ENCODE data around the gene TOR1A.

The TOR1A gene

DNA sequence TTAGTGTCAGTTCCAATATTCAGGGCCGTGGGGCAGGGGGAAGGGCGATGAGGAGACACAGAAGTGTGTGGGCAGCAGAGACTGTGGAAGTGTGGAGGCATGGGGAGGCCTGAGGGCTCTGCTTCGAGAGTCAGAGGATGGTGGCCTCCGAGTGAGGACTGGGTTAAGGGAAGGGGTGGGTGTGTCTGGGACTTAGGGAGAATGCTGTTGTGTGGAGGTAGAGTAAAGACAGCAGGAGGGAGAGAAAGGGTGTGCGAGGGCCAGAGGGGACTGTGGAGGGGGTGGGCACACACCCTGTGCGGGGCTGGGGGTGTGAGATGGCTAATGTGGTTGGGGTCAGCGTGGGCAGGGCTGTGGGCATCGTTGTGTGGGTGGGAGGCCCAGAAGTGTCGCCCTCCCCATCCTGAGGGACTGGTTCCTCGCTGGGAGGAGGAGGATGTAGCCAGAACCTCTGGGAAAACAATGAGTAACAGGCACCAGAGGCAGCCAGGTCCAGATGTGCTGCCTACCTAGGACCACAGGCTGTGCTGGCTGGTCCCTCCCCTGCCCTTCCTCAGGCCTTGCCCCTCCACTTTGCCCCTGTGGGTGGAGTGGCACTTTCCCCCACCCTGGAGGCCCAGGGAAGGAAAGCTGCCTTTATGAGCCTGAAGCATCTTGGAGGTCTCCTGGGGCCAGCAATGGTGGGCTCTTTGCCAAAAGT, 15.5 kb upstream of the TOR1A start:
- H3K27me3 ChIP-seq (ENCODE audit: control insufficient read depth, low read length): no peaks in the 10 kb centered on the region
- peaks cover 29% of the 10 kb centered on the region for H3K79me2 ChIP-seq (ENCODE audit: control insufficient read depth, low read length)
- no peaks in the 10 kb centered on the region for H4K20me1 ChIP-seq (ENCODE audit: control insufficient read depth, insufficient read depth, low read depth, low read length)

DNA sequence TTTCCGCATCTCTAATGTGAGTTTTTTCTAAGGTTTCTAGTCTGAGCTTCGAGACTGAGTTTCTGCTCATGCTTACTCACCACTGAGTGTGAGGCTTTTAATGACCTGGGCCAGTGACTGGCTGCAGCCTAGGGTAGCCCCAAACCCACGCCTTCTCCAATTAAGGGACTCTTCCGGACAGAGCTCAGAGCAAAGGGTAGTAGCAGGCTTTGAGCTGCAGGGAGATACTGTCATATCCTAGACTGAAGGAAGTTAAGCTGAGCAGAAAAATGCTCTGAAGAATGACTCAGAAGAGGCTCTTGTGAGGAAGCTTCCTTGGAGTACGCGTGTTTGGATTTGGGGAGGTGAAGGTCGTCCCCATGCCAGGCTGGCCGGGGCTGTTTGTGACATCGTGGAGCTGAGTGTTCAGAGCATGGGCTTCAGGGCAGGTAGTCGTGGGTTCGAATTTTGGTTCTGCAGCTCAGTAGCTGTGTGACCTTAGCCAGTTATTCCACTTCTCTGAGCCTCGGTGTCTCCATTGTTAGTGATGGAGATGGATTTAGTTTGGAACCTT, 14.8 kb upstream of the TOR1A start:
- TF ChIP-seq CTCF (IDR thresholded peaks at IDR 0.05; ENCODE audit: low read depth, low read length, poor library complexity, severe bottlenecking) (no peak), EZH2phosphoT487 (IDR thresholded peaks at IDR 0.05; ENCODE audit: borderline replicate concordance, low read length) (no peak)
- Histone ChIP-seq H3F3A (ENCODE audit: control insufficient read depth, insufficient read depth) (peaks cover 3% of the 10 kb centered on the region; the same call in 1 of the 2 replicates), H3K4me2 (ENCODE audit: low read length) (no peak overlapping the region), H3K36me3 (ENCODE audit: control insufficient read depth, low read length) (peaks cover 7% of the 10 kb centered on the region; the same call in 1 of the 2 replicates), H3K27ac (ENCODE audit: low read depth, low read length) (no peak overlapping the region), H3K79me2 (ENCODE audit: control insufficient read depth, low read length) (peaks cover 36% of the 10 kb centered on the region), H3K4me3 (ENCODE audit: low read length) (no peak overlapping the region), H4K20me1 (ENCODE audit: control insufficient read depth, insufficient read depth, low read depth, low read length) (no peaks in the 10 kb centered on the region), H3K4me1 (ENCODE audit: control insufficient read depth, low read length) (peaks cover 34% of the 10 kb centered on the region), H3K9me2 (replicated peaks; ENCODE audit: control insufficient read depth, low read length) (no peaks in the 10 kb centered on the region), H3K9me3 (ENCODE audit: control insufficient read depth, insufficient read depth, low read length) (no peaks in the 10 kb centered on the region), H3K27me3 (ENCODE audit: control insufficient read depth, low read length) (no peaks in the 10 kb centered on the region)

More for the DNA sequence above, 15.5 kb upstream of the TOR1A start:
- Histone ChIP-seq H3K27ac (ENCODE audit: low read depth, low read length) (no peak overlapping the region), H3K9me2 (replicated peaks; ENCODE audit: control insufficient read depth, low read length) (no peaks in the 10 kb centered on the region), H3K9me3 (ENCODE audit: control insufficient read depth, insufficient read depth, low read length) (no peaks in the 10 kb centered on the region), H3K36me3 (ENCODE audit: control insufficient read depth, low read length) (peaks cover 7% of the 10 kb centered on the region; the same call in 1 of the 2 replicates), H3K4me2 (ENCODE audit: low read length) (peak overlapping the region; percentile 28), H3K4me3 (ENCODE audit: low read length) (no peak overlapping the region), H3F3A (ENCODE audit: control insufficient read depth, insufficient read depth) (peaks cover 3% of the 10 kb centered on the region; the same call in 1 of the 2 replicates), H3K4me1 (ENCODE audit: control insufficient read depth, low read length) (peaks cover 29% of the 10 kb centered on the region)
- no peak for TF ChIP-seq CTCF (IDR thresholded peaks at IDR 0.05; ENCODE audit: low read depth, low read length, poor library complexity, severe bottlenecking)

DNA sequence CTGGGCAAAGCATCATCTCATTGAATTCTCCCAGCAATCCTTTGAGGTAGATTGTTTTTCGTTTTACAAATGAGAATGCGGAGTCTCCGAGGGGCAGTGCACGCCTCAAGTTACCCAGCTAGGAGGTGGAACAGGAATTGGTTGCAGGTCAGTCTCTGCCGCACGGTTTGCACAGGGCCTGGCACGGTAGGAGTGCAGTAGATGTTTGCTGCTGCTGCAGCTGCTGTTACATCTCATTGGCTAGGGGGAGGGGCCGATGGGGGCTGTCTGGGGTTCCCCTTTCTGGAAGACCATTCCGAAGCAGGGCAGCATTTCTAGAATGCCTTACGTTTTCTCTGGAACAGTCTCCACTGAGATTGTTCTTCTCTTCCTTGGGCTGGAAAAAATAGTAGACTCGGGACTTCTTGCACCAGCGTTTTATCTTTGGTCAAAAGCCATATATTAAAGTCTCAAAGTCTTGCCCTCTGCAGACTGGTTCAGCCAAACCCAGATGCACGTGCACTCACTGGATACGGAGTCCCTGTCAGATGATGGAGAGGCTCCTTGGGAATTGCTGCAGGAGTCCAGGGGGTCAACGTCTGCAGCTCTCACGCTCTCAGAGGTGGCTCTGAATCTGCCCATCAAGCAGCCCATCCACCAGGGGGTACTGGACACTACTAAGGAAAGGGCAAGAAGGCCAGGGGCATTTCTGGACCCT, 12.5 kb upstream of the TOR1A start:
- peaks cover 3% of the 10 kb centered on the region; the same call in 1 of the 2 replicates for H3F3A ChIP-seq (ENCODE audit: control insufficient read depth, insufficient read depth)
- H3K4me2 ChIP-seq (ENCODE audit: low read length): peak overlapping the region; percentile 91
- no peak overlapping the region for H3K27ac ChIP-seq (ENCODE audit: low read depth, low read length)
- H3K4me3 ChIP-seq (ENCODE audit: low read length): peak overlapping the region; percentile 88
- TF ChIP-seq EZH2phosphoT487 (IDR thresholded peaks at IDR 0.05; ENCODE audit: borderline replicate concordance, low read length): no peak
- no peak for TF ChIP-seq CTCF (IDR thresholded peaks at IDR 0.05; ENCODE audit: low read depth, low read length, poor library complexity, severe bottlenecking)
- H3K4me1 ChIP-seq (ENCODE audit: control insufficient read depth, low read length): peaks cover 35% of the 10 kb centered on the region
- H4K20me1 ChIP-seq (ENCODE audit: control insufficient read depth, insufficient read depth, low read depth, low read length): no peaks in the 10 kb centered on the region
- peaks cover 25% of the 10 kb centered on the region for H3K36me3 ChIP-seq (ENCODE audit: control insufficient read depth, low read length)
- H3K27me3 ChIP-seq (ENCODE audit: control insufficient read depth, low read length): no peaks in the 10 kb centered on the region
- no peaks in the 10 kb centered on the region for H3K9me2 ChIP-seq (replicated peaks; ENCODE audit: control insufficient read depth, low read length)
- no peaks in the 10 kb centered on the region for H3K9me3 ChIP-seq (ENCODE audit: control insufficient read depth, insufficient read depth, low read length)
- H3K79me2 ChIP-seq (ENCODE audit: control insufficient read depth, low read length): peaks cover 43% of the 10 kb centered on the region
